ENCODE results near the gene KLF15. TPM values are rescaled to one million over a fixed set of nuclear protein-coding genes. Genes with fewer than 3 reads are reported as not detected.
A peak's percentile ranks its signal among the peaks of the same experiment; 100 is the strongest.

The KLF15 gene
- total RNA-seq, 1 experiment from 2014 or later, result 14.7 TPM

DNA sequence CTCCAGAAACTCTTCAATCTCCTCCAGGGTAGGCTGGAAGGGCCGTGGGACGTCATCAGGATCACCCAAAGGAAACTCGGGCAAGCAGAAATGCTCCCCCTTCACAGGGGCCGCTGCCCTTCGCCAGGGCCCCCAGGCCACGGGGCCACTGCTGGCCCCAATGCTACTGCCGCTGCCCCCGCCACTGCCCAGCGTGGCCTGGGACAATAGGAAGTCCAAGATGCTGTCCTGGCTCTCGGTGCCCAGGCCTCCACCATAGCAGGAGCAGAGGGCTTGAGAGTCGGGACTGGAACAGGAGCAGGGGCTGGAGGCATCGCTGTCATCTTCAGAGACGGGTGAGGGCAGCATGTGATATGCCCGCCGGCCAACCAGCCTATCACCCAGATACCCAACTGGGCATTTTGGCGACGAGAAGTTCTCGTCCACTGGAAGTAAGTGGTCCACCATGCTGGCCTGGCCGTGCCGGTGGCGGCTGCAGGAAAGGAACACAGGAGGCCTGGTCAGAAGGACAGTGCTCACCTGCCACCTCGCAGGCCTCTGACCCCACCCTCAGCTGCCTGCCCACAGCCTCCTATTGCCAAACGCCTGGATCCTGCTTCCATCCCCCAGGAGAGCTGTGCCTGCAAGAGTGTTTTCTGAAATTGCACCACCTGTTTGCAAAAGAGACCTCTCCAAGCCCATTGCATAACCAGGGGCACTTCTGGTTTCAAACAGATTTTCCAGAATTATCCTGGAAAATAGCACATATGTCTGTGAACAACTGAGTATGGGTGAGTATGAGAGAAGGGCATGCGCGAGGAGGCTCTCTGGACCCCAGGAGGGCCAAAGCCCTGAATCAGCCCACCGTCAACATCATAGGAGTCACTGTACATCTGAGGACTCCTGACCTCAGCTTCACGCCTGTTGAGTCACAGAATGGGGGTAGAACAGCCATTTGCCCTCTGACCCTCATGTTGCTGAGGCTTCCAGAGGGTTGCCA lies 4.4 kb downstream of the KLF15 start:
- no peak overlapping the region for H3K27ac Mint-ChIP-seq
- no peak for TF ChIP-seq PRRX2 (CRISPR knock-in tag; IDR thresholded peaks at IDR 0.05)
- TF ChIP-seq GABPB1 (CRISPR knock-in tag; IDR thresholded peaks at IDR 0.05), result peak; percentile 64
- peaks cover 2% of the 10 kb centered on the region; the same call in 1 of the 2 replicates for H3K36me3 Mint-ChIP-seq
- no peak for ATAC-seq
- no peaks in the 10 kb centered on the region for H3K27me3 Mint-ChIP-seq (ENCODE audit: low read depth)
- POLR2A ChIA-PET, result no interaction called here
- peak; percentile 5 for DNase-seq (ENCODE audit: low spot score)
- CTCF ChIA-PET, result no interaction called here
- H3K4me1 Mint-ChIP-seq, result peaks cover 9% of the 10 kb centered on the region
- H3K4me3 Mint-ChIP-seq, result no peak overlapping the region
- no peaks in the 10 kb centered on the region for H3K9me3 Mint-ChIP-seq

DNA sequence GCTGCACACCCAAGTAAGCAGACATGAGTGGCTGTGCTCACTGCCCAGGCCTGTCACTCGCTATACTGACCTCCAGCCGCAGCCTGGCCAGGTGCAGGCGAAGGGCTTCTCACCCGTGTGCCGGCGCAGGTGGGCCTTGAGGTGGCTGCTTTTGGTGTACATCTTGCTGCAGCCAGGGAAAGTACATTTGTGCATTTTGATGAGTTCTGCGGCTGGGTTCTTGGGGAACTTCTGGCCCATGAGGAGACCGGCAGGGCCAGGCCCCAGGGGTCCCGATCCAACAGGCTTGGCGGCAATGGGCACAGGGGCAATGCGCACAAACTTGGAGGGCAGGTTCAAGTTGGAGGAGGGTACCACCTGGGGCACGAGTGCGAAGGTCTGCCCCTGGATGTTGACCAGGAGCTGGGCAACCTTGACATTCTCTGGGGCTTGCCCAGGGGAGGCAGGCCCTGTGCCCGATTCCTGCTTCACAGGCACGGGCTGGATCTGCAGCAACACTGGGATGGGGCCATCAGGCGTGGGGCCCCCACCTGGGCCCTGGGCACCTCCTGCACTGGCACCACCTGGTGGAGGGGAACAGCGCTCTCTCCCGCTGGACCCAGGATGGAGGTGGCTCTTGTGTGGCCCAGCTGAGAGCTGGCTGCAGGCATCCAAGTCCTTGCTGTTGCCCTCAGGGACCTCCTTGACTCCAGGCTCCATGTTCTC lies 5.3 kb downstream of the KLF15 start:
- ChIA-PET CTCF (interaction anchor here (1.3 kb wide), 1 partner anchor 105 kb away, joined by 3 read pairs; no protein-coding TSS in a partner anchor), POLR2A (no interaction called here)
- H3K4me3 Mint-ChIP-seq, result no peak overlapping the region
- peaks cover 9% of the 10 kb centered on the region for H3K4me1 Mint-ChIP-seq
- H3K9me3 Mint-ChIP-seq, result no peaks in the 10 kb centered on the region
- peak; percentile 11 for DNase-seq (ENCODE audit: low spot score)
- ATAC-seq, result no peak
- H3K27ac Mint-ChIP-seq, result no peak overlapping the region
- H3K36me3 Mint-ChIP-seq, result peaks cover 2% of the 10 kb centered on the region; the same call in 1 of the 2 replicates
- TF ChIP-seq, protein P1, sequence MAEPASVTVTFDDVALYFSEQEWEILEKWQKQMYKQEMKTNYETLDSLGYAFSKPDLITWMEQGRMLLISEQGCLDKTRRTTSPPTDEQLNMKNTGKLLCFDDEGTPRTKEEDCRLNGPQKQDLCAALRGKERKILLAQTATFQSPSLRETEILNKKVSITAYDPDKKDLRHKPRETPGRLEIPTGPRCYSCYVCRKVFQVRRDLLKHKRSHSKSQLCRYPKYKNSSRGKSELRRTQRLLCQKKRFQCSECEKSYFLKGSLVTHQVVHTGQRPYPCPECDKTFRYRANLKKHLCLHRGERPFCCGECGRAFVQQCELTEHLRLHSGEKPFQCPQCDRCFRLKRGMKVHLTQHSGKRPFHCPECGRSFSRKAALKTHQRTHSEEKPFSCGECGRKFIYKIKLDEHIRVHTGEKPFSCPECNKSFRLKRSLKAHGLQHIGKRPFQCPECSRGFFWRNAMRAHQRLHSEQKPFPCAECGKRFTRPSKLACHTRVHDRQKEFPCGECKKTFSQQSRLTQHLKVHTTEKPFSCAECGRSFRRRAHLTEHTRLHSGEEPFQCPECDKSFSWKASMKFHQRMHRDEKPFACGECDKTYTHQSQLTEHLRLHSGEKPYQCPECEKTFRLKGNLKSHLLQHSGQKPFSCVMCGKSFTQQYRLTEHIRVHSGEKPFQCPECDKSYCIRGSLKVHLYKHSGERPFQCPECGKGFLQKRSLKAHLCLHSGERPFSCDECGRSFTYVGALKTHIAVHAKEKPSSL (CRISPR knock-in tag; conservative IDR thresholded peaks at IDR 0.05), result no peak
- TF ChIP-seq CREB1 (CRISPR knock-in tag; IDR thresholded peaks at IDR 0.05) (no peak), ZNF671 (CRISPR knock-in tag; IDR thresholded peaks at IDR 0.05) (no peak), IRF2 (CRISPR knock-in tag; IDR thresholded peaks at IDR 0.05; ENCODE audit: borderline replicate concordance, low read depth) (no peak), CBFB (CRISPR knock-in tag; IDR thresholded peaks at IDR 0.05; ENCODE audit: low read depth) (no peak), NFATC4 (CRISPR knock-in tag; IDR thresholded peaks at IDR 0.05) (no peak), ZNF263 (CRISPR knock-in tag; IDR thresholded peaks at IDR 0.05; ENCODE audit: low read depth) (no peak), ATF3 (CRISPR knock-in tag; conservative IDR thresholded peaks at IDR 0.05) (no peak), FOXJ3 (CRISPR knock-in tag; IDR thresholded peaks at IDR 0.05; ENCODE audit: borderline replicate concordance) (no peak), ZNF396 (CRISPR knock-in tag; IDR thresholded peaks at IDR 0.05; ENCODE audit: borderline replicate concordance) (no peak), ZSCAN18 (CRISPR knock-in tag; IDR thresholded peaks at IDR 0.05) (no peak), ZBTB21 (CRISPR knock-in tag; IDR thresholded peaks at IDR 0.05; ENCODE audit: borderline replicate concordance) (no peak), ZNF232 (CRISPR knock-in tag; IDR thresholded peaks at IDR 0.05) (no peak), ZNF423 (CRISPR knock-in tag; IDR thresholded peaks at IDR 0.05) (no peak), HMGA2 (CRISPR knock-in tag; IDR thresholded peaks at IDR 0.05) (no peak), CDX4 (CRISPR knock-in tag; IDR thresholded peaks at IDR 0.05; ENCODE audit: borderline replicate concordance) (no peak), NR3C1 (CRISPR knock-in tag; conservative IDR thresholded peaks at IDR 0.05; ENCODE audit: low read depth) (no peak), KAT7 (CRISPR knock-in tag; IDR thresholded peaks at IDR 0.05; ENCODE audit: borderline replicate concordance) (no peak), E2F4 (CRISPR knock-in tag; IDR thresholded peaks at IDR 0.05; ENCODE audit: borderline replicate concordance, low read depth) (no peak)
- TF ChIP-seq, protein P2, sequence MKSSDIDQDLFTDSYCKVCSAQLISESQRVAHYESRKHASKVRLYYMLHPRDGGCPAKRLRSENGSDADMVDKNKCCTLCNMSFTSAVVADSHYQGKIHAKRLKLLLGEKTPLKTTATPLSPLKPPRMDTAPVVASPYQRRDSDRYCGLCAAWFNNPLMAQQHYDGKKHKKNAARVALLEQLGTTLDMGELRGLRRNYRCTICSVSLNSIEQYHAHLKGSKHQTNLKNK (CRISPR knock-in tag; IDR thresholded peaks at IDR 0.05), result no peak
- H3K27me3 Mint-ChIP-seq (ENCODE audit: low read depth), result no peaks in the 10 kb centered on the region

Data from WTC11 (cell line).